ENCODE results near the gene KATNAL2.

DNA sequence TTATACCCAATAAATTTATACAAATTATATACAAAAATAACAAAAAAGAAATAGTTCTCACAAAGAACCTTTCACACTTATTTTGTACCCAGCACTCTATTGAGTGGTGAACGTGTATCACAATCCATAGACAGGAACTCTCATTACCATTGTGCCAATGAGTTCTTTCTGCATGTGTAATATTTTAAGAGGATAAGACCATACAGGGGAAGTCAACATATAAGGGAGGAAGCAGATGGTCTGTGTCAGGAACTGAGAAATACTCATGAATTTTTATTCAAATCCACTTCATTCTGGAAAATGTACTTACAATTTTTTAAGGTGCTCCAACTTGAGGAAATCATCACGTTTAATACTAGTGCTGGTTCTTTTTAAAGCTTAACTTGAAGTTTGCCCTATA is 145.1 kb downstream of the KATNAL2 start:
- no peak for TF ChIP-seq ARNT (IDR thresholded peaks at IDR 0.05)
- no peak for TF ChIP-seq FOXM1 (IDR thresholded peaks at IDR 0.05; ENCODE audit: borderline replicate concordance)
- TF ChIP-seq ELF4 (IDR thresholded peaks at IDR 0.05): no peak
- no peak for TF ChIP-seq SP1 (IDR thresholded peaks at IDR 0.05)
- TF ChIP-seq ZNF384 (IDR thresholded peaks at IDR 0.05): no peak
- TF ChIP-seq BHLHE40 (IDR thresholded peaks at IDR 0.05; ENCODE audit: borderline replicate concordance): no peak
- TF ChIP-seq TARDBP (IDR thresholded peaks at IDR 0.05): no peak
- no peak for TF ChIP-seq HDGF (IDR thresholded peaks at IDR 0.05; ENCODE audit: borderline replicate concordance)
- no peak for TF ChIP-seq FOXA1 (IDR thresholded peaks at IDR 0.05)
- TF ChIP-seq FOXK2 (IDR thresholded peaks at IDR 0.05): no peak
- no peak for TF ChIP-seq SUZ12 (IDR thresholded peaks at IDR 0.05)
